ENCODE results near the gene ROBO4.

Gene ROBO4

DNA sequence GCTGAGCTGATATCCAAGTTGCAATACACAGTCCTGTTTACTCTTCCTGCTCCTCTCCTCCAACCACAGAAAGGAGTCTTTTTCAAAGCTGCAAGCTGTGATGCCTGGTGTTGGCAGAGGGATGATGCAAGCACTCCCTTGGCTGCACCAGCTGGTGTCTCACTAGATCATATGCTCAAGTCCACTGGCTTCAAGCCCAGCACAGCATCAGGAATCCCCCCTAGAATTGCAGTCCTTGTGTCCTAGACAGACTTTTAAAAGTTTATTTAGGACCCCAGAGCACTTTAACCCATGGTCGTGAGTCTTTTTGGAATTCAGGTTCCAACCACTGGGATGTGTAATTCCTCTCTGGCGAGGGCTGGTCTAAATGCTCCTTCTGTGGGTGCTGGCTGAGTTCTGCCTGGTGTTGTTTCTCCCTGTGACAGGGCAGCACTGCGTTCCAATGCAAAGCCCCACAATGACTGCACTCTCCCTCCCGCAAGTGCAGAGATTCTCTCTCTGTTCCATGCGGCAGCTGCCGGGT is 19.5 kb upstream of the ROBO4 start:
- DNase-seq: no peak

DNA sequence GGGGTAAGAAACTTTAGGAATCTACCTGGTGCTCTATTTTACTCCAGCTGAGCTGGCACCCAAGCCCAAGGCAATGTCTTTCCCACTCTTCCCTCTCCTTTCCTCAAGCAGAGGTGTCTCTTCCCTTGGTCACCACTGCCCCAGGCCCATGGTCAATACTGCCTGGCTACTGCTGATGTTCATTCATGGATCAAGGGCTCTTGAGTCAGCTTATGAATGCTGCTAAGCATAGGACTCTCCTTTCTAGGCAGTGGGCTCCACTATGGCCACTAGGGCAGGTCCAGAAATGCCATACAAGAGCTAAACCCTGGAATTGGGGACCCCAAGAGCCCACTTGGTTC is 18.7 kb upstream of the ROBO4 start:
- no peak for DNase-seq

DNA sequence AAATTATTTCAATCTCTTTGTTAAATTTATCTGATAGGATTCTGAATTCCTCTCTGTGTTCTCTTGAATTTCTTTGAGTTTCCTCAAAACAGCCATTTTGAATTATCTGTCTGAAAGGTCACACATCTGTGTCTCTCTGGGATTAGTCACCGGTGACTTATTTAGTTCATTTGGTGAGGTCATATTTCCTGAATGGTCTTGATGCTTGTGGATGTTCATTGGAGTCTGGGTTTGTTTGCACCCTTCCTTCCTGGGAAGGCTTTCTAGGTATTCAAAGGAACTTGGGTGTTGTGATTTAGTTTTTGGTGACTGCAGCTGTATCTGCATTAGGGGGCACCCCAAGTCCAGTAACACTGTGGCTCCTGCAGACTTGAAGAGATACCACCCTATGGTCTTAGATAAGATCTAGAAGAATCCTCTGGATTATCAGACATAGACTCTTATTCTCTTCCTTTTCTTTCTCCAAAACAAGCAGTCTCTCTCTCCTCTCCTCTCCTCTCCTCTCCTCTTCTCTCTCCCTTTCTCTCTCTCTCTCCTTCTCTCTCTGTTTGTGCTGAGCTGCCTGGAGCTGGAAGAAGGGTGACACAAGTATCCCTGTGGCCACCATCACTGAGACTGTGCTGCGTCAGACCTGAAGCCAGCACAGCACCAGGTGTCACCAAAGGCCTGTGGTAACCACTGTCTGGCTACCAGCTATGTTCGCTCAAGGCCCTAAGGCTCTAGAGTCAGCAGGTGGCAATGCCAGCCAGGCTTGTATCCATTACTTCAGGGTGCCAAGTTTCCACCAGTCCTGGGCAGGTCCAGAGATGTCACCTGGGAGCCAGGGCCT is 18.1 kb upstream of the ROBO4 start:
- DNase-seq: peak in 1 of 4 experiments; percentile 12

DNA sequence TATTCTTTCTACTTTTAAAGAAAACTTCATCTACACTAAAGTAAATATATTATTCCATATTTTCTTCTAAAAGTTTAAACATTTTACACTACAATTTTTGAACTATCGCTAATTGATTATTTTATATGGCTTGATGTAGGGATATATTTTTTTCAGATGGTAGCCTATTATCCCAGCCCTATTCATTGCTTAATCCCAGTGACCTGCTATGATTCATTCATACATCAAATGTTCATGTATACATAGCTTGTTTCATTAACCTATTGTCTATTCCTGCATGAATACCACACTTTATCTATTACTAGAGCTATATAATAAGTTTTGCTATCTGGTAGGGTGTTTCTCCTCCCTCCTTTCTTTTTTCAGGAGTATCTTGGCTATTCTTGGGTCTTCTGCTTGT is 5.0 kb upstream of the ROBO4 start:
- DNase-seq: no peak

DNA sequence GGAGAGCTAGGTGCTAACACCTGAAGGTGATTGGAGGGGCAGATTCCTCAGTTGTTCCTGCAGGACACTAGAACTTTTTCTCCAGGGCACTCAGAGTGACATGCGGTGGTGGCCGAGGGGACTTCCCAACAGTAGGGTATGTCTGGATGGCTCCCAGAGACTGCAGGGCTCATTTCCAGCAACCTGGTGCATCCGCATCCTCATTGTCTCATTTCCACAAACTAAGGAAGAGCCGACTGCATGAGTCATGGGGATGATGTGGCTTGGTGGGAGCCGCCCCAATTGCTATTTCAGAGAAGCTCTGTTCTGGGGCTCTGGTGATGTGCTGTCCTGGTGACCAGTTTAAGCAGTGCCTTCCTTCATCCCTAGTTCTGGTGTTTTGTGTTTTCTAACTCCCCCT is 2.8 kb upstream of the ROBO4 start:
- DNase-seq: no peak

DNA sequence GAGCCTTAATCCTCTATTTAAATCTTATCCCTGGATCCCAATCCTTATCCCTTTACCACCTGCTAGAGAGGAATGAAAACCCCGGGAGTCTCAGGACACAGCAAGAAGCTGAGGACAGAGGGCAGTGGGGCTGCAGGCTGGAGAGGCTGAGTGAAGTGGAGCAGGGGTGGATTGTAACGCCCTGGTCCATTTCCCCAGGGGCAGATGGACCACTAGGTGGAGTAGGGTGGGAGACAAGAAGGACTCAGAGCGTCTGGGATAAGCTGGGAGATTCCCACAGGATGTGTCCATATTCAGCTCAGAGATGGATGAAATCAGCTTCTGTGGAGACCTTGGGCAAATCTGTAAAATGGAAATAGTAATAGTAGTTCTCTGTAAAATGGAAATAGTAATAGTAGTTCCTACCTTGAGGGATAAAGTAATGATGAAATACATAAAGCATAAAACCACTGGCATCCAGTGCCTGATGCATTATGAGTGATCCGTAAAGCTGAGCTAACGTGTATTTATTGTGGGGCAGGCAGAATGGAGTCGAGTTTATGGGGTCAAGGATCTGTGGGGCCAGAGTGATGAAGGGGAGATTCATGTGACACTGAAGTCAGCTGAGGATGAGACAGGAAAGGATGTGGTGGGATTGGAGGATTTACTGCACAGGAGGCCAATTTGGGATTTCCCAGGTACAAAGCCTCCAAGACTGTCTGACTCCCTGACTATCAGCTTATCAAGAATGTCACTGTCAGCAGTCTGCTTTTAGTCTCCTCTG is 1.9 kb upstream of the ROBO4 start:
- DNase-seq: no peak

DNA sequence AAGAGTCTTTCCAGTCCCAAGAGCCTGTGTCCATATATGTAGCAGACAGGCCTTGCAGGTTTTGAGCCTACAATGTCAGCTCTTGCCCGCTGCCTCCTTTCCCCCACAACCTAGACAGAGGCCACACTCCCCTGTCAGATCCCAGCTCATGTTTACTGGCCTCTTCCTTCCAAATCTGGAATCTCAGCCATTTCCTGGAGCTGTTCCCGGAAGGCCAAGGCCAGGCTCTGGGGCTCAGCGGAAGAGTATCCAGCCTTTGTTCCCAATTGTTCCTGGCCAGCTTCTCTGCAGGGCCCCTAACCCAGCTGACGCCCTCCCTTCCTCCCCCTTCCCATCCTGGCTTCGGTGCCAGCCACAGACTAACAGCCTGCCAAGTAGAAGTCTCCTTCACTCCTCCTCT is 1.0 kb upstream of the ROBO4 start:
- no peak for DNase-seq

DNA sequence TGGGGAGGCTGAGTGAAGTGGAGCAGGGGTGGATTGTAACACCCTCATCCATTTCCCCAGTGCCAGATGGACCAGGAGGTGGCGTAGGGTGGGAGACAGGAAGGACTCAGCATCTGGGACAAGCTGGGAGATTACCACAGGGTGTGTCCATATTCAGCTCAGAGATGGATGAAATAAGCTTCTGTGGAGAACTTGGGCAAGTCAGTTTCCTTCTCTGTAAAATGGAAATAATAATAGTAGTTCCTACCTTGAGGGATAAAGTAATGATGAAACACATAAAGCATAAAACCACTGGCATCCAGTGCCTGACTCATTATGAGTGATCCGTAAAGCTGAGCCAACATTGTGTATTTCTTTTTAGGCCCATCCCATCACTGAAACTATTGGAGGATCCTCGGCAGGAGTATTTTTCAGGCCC is 607 bp upstream of the ROBO4 start:
- no peak for DNase-seq

DNA sequence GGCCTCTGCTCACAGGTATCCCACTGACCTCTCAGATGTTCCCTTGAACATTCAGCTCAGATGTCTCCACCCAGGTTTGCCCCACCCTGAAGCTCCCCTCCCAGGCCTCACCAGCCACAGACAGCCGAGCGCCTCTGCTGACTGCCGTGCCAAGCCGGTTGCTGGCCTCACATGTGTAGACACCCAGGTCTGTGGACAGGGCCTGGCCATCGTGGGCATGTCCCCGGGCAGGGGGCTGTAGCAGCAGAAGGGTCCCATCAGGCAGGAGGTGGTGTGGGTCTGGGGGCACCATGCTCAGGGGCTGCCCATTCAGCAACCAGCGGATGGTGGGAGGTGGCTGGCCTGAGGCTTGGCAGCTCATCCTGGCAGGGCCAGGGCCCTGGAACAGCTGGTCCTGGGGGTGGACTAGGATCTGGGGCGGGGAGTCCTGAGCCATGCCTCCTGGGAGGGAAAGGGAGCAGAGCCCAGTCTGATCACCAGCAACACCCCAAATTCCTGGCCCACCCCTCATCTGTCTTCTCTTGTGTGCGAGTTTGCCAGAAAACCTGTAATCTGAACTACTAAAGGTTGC is 759 bp downstream of the ROBO4 start:
- no peak for DNase-seq

DNA sequence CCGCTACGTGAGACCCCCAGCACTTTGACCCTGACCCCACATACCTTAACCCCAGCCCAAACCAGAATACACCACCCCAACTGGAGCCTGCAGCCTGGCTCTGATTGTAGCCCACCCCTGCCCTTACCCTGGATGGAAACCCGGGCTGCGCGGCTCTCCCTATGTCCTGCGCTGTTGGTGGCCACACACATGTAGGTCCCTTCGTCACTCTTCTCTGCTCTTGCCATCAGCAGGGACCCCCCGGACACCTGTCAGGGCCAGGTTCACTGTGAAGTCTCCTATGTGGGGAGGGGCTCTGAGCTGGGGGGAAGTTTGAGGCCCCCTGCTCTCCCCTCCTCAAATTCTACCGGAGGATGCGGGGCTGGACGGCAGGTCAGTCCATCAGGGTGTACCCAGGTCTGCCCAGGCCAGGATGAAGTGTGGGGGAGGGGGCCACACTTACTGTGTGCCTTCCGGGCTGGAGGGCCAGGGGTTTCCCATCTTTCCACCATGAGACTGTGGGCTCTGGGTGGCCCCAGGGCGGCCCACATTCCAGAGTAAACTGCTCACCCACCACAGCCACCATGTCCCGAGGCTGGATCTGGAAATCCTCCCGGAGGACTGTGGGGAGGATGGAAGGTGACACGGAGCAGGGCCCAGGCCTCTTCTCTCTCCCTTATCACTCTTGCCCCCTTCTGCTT is 1.5 kb downstream of the ROBO4 start:
- no peak for DNase-seq

DNA sequence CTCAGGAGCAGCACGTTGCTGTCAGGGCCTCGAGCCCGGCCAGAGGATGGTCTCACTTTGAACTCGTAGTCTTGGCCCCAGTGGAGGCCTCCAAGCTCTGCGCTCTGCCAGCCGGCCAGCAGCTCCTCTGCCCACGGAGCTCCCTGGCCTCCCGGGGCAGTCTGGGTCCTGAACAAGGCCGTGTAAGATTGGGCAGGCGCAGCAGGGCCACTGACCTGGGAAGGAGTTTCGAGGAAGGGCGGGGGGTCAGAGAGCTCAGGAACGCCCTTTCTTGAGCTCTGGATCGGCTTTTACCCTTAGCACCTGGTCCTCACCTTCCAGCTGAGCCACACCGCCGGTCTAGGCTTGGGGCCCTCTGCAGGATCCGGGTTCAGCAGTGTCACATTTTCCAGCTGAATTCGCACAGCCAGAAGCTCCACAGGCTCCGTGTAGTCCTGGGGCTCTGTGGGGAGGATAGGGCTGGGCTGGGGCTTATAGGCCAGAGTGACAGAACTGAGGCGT is 2.1 kb downstream of the ROBO4 start:
- DNase-seq: no peak

DNA sequence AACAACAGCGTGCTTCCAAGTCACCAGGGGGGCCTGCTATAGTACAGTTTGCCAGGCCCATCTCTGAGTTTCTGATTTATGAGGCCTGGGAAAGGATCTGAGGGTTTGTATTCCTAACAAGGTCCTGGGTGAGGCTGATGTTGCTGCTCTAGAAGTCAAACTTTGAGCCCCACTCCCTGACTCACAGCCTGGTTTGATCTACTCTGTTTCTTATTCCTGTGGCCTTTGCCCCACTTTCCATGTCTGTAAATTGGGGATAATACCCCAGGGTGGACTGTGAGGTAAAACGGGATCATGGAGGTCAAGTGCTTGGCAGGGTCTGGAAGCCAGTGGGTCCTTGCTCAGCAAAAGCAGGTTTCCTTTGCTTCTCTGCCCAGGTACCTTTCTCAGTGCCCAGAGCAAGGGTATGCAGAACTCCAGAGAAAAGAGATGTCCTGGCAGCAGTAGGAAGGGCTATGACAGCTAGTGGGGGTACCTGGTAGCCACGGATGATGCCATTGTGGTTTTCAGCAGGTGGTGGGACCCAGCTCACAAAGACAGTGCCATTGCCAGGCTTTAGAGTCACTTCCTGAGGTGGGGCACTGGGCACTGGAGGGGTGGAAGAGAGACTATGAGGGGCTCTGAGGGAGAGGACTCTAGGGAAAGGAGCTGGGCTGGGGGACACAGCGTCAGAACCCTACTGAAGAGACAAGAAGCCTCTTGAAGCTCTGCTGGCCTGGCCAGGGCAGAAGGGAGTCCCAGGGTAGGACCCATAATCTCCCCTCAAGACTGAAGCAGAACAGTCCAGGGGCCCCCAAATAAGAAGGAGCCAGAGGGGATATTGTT is 2.8 kb downstream of the ROBO4 start:
- no peak for DNase-seq

DNA sequence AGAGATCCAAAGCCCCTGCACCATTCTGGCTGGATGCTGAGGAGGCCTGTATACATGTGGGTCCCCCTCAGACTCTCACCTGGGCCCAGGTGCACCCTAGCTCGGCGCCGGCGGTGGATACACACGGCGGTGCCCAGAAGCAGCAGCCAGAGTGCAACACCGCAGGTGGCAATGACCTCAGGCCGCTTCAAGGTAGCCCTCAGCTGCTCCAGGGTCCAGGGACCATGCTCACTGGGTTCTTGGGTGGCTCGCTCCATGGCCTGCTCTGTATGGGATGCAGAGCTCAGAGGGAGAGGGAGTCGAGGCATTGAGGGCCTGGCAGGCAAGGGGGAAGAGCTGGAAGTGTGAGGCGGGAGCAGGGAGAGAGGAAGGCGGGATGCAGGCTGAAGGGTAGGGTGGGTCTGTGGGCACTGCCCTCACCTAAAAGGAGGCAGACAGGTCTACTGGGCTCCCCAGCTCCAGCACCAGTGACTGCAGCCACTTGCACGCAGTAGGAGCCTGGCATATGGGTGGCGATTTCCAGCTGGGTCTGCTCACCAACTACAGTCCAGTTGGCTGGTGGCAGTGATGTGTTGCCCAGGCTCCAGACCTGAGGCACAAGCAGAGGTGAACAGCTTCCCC is 3.8 kb downstream of the ROBO4 start:
- DNase-seq: no peak

DNA sequence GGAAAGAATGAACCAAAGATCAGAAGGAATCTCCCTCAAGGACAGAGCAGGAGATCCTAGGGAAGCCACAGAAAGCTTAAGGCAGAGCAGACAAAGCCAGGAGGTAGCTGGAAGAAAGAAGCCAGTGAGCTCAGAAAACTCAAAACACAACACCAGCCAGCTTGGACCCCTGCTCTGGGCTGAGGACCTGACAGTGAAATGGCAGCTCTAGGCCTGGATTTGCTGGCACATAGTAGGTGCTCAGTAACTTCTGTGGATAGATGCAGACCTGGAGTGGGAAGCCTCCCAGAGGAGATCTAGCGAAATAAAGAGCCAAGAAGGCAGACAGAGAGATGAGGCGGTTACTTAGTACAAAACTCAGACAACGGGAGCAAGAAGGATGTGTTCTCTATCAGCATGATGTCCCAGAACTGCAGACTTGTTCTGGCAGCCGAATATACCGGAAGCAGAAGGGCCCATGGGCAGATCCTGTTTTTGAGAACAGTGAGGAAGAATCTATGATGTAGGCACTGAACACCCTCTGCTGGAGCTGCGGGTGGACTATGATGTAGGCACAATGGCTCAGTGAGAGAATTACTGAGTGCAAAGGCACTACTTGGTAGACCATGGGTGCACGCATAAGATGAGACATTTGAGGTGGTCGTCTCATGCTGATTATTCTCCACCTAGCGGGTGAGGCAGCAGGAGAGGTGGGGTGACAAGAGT is 4.8 kb downstream of the ROBO4 start:
- DNase-seq: no peak

DNA sequence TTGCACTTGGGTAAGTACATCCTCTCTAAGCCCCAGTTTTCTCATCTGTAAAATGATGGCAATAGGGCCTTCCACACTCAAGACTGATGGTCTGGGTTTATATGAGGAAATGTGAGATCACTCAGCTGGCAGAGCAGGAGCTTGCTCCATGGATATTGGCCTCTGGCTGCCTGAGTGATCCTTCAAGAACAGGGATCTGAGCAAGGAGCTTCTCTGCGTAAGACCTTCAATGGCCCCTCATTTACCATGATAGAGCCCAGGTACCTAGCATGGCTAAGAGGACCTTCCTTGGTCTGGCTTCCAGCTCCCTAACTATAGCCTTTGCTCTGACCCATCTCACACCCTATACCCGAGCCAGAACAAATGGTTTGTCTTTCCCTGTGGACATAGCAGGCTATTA is 5.5 kb downstream of the ROBO4 start:
- DNase-seq: no peak

DNA sequence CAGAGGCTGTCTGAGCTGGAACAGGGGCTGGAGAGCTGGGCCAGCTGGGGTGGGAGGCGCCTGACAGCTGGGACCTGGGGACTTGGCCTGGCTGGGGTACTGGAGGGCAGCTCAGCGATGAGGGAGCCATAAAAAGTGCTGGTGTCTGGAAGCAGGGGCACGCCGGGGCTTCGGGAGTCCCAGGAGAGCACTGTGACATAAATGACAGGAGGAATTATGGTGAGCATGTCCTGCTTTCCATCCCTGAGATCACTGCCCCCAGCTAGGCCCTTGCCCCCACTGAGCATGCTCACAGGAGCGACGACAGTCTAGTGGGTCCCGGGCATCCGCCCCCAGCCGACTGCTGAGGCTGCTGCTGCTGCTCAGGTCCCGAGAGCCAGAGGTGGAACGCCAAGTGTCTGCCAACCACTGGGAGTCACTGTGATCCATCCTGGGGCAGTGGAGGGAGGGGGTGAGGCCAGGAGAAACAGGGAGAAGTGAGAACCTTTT is 6.2 kb downstream of the ROBO4 start:
- no peak for DNase-seq

DNA sequence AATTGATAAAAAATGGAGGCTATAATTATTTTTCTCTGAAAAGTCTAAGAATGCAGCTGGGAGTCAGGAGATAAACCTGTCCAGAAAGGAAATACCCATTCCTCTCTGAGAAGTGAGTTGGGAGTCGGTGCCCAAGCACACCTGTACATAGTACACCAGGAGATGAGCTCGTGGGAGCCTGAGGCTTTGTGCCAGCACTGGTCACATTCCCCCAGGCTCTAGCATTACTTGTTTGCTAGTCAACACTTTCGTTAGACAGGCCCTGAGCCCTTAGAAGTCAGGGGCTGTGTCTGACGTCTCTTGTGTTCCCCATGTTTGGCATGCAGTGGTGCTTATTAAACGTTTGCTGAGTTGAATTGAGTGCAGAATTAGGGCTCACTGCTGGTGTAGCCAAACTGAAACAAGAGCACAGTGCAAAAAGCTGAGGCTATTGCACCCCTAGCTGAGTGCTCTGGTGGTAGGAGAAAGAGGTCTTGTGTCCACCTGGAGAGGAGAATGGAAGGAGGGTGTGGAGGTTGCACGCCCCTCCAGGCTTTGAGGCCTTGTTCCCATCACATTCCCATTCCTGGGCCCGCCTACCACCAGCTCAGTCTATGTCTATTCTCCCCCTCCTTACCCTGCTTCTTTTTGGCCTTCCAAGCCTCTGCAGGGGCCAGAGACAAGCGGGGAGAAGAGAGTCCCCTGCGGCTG is 6.8 kb downstream of the ROBO4 start:
- no peak for DNase-seq

DNA sequence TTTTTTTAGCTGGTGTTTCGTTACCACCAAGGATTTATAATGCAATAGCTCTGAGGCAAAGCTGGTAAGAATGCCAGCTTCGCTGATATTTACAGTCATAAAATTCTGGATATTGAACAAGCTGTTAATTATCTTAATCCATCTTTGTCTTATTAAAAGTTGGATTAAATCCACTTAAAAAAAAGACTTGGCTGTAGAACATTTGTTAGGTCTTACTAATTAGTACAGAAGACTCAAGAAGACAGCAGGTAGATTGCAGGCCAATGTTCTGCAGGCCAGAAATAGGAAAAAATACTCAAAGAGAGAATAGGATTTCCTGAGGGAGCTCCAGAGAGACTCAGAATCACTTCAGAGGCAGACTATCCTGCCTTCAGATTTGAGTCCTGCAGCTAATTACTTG is 7.5 kb downstream of the ROBO4 start:
- no peak for DNase-seq

DNA sequence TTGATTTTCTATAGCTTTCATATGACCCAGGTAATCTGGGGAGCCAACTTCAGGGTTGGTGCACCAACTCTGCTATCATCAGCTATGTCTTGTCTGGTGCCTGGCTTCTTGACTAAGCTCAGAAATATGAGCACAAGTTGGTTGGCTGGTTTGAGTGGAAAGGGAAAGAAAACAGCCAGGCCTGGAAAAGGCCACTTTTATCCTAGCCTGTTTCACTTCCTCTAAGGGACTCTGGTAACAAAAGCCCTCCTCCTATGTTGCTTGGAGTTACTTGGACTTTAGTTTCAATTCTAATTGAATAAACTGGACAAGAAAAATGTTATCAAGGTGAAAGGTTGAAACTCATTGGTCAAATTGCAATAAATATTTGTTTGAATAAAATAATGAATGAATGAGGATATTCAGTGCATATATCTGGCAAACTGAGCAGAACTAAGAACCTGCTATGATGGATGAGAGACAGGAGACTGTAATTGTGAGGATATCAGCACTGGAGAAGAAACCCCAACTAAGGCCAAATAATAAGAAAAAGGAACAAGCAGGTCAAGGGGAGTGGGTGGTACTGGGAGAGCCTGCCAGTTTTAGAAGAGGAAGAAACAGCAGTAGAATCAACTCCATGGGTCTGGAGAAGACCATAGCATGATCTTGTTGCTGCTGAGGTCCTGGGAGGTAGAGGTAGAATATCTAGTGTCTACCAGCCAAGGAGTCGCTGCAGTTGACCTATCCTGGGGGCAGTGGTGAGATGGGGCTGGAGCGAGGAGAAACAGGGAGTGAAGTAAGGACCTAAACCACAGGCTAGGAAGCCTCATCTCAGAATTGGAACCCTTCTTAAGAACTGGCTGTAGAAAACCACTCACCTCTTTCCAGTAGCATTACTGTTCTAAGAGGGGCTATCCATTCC is 8.2 kb downstream of the ROBO4 start:
- no peak for DNase-seq
